Large intestine (tissue), 3 donors: Measurements from ENCODE around the gene SLC27A4. TPM values are rescaled to one million over a fixed set of nuclear protein-coding genes. Genes with fewer than 3 reads are reported as not detected.
"Not testable (repeated sequence)": the region's sequence is repeated elsewhere in the genome, so short reads cannot be mapped to it uniquely, and the experiment has no call there.

Source experiments
- DNase-seq, 2 donors: peaks; one replicate each; pipeline versions ENCODE4 v3.0.0 to v3.0.0-alpha.2; 2013
- H3K27ac ChIP-seq: one replicate; pipeline ENCODE4 v1.5.1; 2013; ENCODE audit warnings: low read length
- H3K27me3 ChIP-seq: 2 replicates; pipeline ENCODE4 v1.6.1; 2013; ENCODE audit warnings: low read length; ENCODE audit not compliant: control insufficient read depth, insufficient read depth
- H3K36me3 ChIP-seq: 2 replicates; pipeline ENCODE4 v1.6.1; 2013; ENCODE audit warnings: low read length; ENCODE audit not compliant: control insufficient read depth, insufficient read depth
- H3K4me1 ChIP-seq: one replicate; pipeline ENCODE4 v1.6.1; 2013; ENCODE audit warnings: low read length; ENCODE audit not compliant: control insufficient read depth, insufficient read depth
- H3K4me3 ChIP-seq: one replicate; pipeline ENCODE4 v1.5.1; 2013; ENCODE audit warnings: low read length
- H3K9me3 ChIP-seq: one replicate; pipeline ENCODE4 v1.6.1; 2013; ENCODE audit warnings: mild to moderate bottlenecking, low read depth, low read length, moderate library complexity; ENCODE audit not compliant: control insufficient read depth
- WGBS: methylation state at CpG from one replicate; pipeline ENCODE4 v1.1.5; 2013; ENCODE audit warnings: low lambda C conversion rate; ENCODE audit not compliant: insufficient coverage; 5-methylcytosine and 5-hydroxymethylcytosine counted together
- polyA plus RNA-seq: library from polyadenylated mRNA; unstranded; fragments of 120-200 nt; gene quantifications from one replicate; pipeline ENCODE4 v1.2.1, GENCODE V29; 2013

The SLC27A4 gene
- polyA plus RNA-seq, 1 donor: 33.7 TPM

- DNase-seq: no peak
- H3K4me1 ChIP-seq: peaks cover 21% of the 10 kb centered on the region
- H3K4me3 ChIP-seq: peak overlapping the region; percentile 93
- no peaks in the 10 kb centered on the region for H3K27me3 ChIP-seq
- WGBS: no CpG with 5 or more reads among the region's 12 CpGs
- peaks cover 38% of the 10 kb centered on the region for H3K36me3 ChIP-seq
- H3K27ac ChIP-seq: no peak overlapping the region
- H3K9me3 ChIP-seq: peaks cover 3% of the 10 kb centered on the region
Observed at GRCh38 chr9:128323791-128324190, 16.5 kb upstream of the SLC27A4 start.

- Histone ChIP-seq H3K9me3 (peaks cover 3% of the 10 kb centered on the region), H3K4me1 (peaks cover 27% of the 10 kb centered on the region), H3K27ac (no peak overlapping the region), H3K36me3 (peaks cover 38% of the 10 kb centered on the region), H3K27me3 (no peaks in the 10 kb centered on the region), H3K4me3 (no peak overlapping the region)
- no CpG with 5 or more reads among the region's 1 CpG for WGBS
- no peak for DNase-seq
Observed at GRCh38 chr9:128324401-128324800, 15.9 kb upstream of the SLC27A4 start.

GRCh38 chr9:128325629-128326028 lies 14.7 kb upstream of the SLC27A4 start:
- no CpG with 5 or more reads among the region's 13 CpGs for WGBS
- DNase-seq: no peak
- Histone ChIP-seq H3K4me3 (no peak overlapping the region), H3K4me1 (peaks cover 28% of the 10 kb centered on the region), H3K27ac (no peak overlapping the region), H3K27me3 (no peaks in the 10 kb centered on the region), H3K9me3 (peaks cover 3% of the 10 kb centered on the region), H3K36me3 (peaks cover 35% of the 10 kb centered on the region)

- Histone ChIP-seq H3K27ac (peak overlapping the region; percentile 40), H3K9me3 (no peaks in the 10 kb centered on the region), H3K4me1 (peaks cover 31% of the 10 kb centered on the region), H3K36me3 (peaks cover 21% of the 10 kb centered on the region), H3K4me3 (no peak overlapping the region), H3K27me3 (no peaks in the 10 kb centered on the region)
- WGBS: no CpG with 5 or more reads among the region's 11 CpGs
- DNase-seq: peak; percentile 63 to 81
Observed at GRCh38 chr9:128333451-128333869, 6.9 kb upstream of the SLC27A4 start.

GRCh38 chr9:128335161-128335560 lies 5.2 kb upstream of the SLC27A4 start:
- no peak overlapping the region for H3K4me3 ChIP-seq
- DNase-seq: no peak
- H3K36me3 ChIP-seq: peaks cover 21% of the 10 kb centered on the region
- no peaks in the 10 kb centered on the region for H3K9me3 ChIP-seq
- no CpG with 5 or more reads among the region's 7 CpGs for WGBS
- no peaks in the 10 kb centered on the region for H3K27me3 ChIP-seq
- peaks cover 22% of the 10 kb centered on the region for H3K4me1 ChIP-seq
- no peak overlapping the region for H3K27ac ChIP-seq

- no peak for DNase-seq
- H3K4me1 ChIP-seq: peaks cover 23% of the 10 kb centered on the region
- no CpG with 5 or more reads among the region's 2 CpGs for WGBS
- H3K27me3 ChIP-seq: no peaks in the 10 kb centered on the region
- H3K27ac ChIP-seq: no peak overlapping the region
- H3K9me3 ChIP-seq: peaks cover 4% of the 10 kb centered on the region
- no peak overlapping the region for H3K4me3 ChIP-seq
- peaks cover 21% of the 10 kb centered on the region for H3K36me3 ChIP-seq
Observed at GRCh38 chr9:128335914-128336313, 4.4 kb upstream of the SLC27A4 start.

- Histone ChIP-seq H3K27ac (no peak overlapping the region), H3K36me3 (peaks cover 14% of the 10 kb centered on the region), H3K4me1 (peaks cover 22% of the 10 kb centered on the region), H3K9me3 (peaks cover 4% of the 10 kb centered on the region), H3K27me3 (no peaks in the 10 kb centered on the region), H3K4me3 (no peak overlapping the region)
- WGBS: no CpG with 5 or more reads among the region's 7 CpGs
- no peak for DNase-seq
Observed at GRCh38 chr9:128337936-128338335, 2.4 kb upstream of the SLC27A4 start.

GRCh38 chr9:128338852-128339614 lies 1.3 kb upstream of the SLC27A4 start:
- H3K4me3 ChIP-seq, H3K27me3 ChIP-seq, DNase-seq, H3K9me3 ChIP-seq, H3K27ac ChIP-seq: not testable (repeated sequence)
- no CpG with 5 or more reads among the region's 15 CpGs for WGBS
- Histone ChIP-seq H3K4me1 (peaks cover 21% of the 10 kb centered on the region), H3K36me3 (peaks cover 18% of the 10 kb centered on the region)

GRCh38 chr9:128340691-128341434 lies 536 bp downstream of the SLC27A4 start:
- no CpG with 5 or more reads among the region's 48 CpGs for WGBS
- peak overlapping the region; percentile 78 for H3K4me3 ChIP-seq
- H3K36me3 ChIP-seq: peaks cover 31% of the 10 kb centered on the region
- H3K9me3 ChIP-seq: peaks cover 4% of the 10 kb centered on the region
- peak overlapping the region; percentile 68 for H3K27ac ChIP-seq
- peaks cover 21% of the 10 kb centered on the region for H3K4me1 ChIP-seq
- no peaks in the 10 kb centered on the region for H3K27me3 ChIP-seq
- no peak for DNase-seq

- Histone ChIP-seq H3K27me3 (no peaks in the 10 kb centered on the region), H3K9me3 (peaks cover 4% of the 10 kb centered on the region), H3K27ac (peak overlapping the region; percentile 68), H3K4me3 (peak overlapping the region; percentile 78), H3K36me3 (peaks cover 33% of the 10 kb centered on the region), H3K4me1 (peaks cover 21% of the 10 kb centered on the region)
- no CpG with 5 or more reads among the region's 13 CpGs for WGBS
- peak; percentile 62 to 75 for DNase-seq
Observed at GRCh38 chr9:128341435-128341849, 1.1 kb downstream of the SLC27A4 start.
